ENCODE measurements around the gene LRRC7.

Gene LRRC7

GRCh38 chr1:70075761-70076160, 508.0 kb downstream of the LRRC7 start:
- DNase-seq (ENCODE audit: low read depth) = no peak
- TF ChIP-seq CTCF (IDR thresholded peaks at IDR 0.05; ENCODE audit: control insufficient read depth, extremely low read depth, insufficient read depth) = no peak
- H3K4me3 ChIP-seq (ENCODE audit: low read depth, low read length) = no peak overlapping the region

- TF ChIP-seq CTCF (IDR thresholded peaks at IDR 0.05; ENCODE audit: control insufficient read depth, extremely low read depth, insufficient read depth) = no peak
- no peak for DNase-seq (ENCODE audit: low read depth)
- H3K4me3 ChIP-seq (ENCODE audit: low read depth, low read length) = no peak overlapping the region
Observed at GRCh38 chr1:70077066-70077465, 509.3 kb downstream of the LRRC7 start.

GRCh38 chr1:70079546-70079945, 511.8 kb downstream of the LRRC7 start:
- no peak for DNase-seq (ENCODE audit: low read depth)
- no peak for TF ChIP-seq CTCF (IDR thresholded peaks at IDR 0.05; ENCODE audit: control insufficient read depth, extremely low read depth, insufficient read depth)

GRCh38 chr1:70083519-70083918, 515.8 kb downstream of the LRRC7 start:
- DNase-seq (ENCODE audit: low read depth) = no peak
- no peak overlapping the region for H3K4me3 ChIP-seq (ENCODE audit: low read depth, low read length)
- TF ChIP-seq CTCF (IDR thresholded peaks at IDR 0.05; ENCODE audit: control insufficient read depth, extremely low read depth, insufficient read depth) = no peak

More at GRCh38 chr1:70079546-70079945, 511.8 kb downstream of the LRRC7 start:
- H3K4me3 ChIP-seq (ENCODE audit: low read depth, low read length) = no peak overlapping the region

- no peak for DNase-seq (ENCODE audit: low read depth)
- no peak for TF ChIP-seq CTCF (IDR thresholded peaks at IDR 0.05; ENCODE audit: control insufficient read depth, extremely low read depth, insufficient read depth)
- H3K4me3 ChIP-seq (ENCODE audit: low read depth, low read length) = no peak overlapping the region
Observed at GRCh38 chr1:70084314-70084915, 516.7 kb downstream of the LRRC7 start.

- no peak for DNase-seq (ENCODE audit: low read depth)
- H3K4me3 ChIP-seq (ENCODE audit: low read depth, low read length) = no peak overlapping the region
- no peak for TF ChIP-seq CTCF (IDR thresholded peaks at IDR 0.05; ENCODE audit: control insufficient read depth, extremely low read depth, insufficient read depth)
Observed at GRCh38 chr1:70085521-70085920, 517.8 kb downstream of the LRRC7 start.

GRCh38 chr1:70086897-70087296, 519.2 kb downstream of the LRRC7 start:
- no peak overlapping the region for H3K4me3 ChIP-seq (ENCODE audit: low read depth, low read length)
- TF ChIP-seq CTCF (IDR thresholded peaks at IDR 0.05; ENCODE audit: control insufficient read depth, extremely low read depth, insufficient read depth) = no peak
- DNase-seq (ENCODE audit: low read depth) = no peak
